ENCODE results near the gene OXSR1. TPM values are rescaled to one million over a fixed set of nuclear protein-coding genes. Genes with fewer than 3 reads are reported as not detected.

OXSR1 gene
- total and polyA plus RNA-seq, 2 of the 13 experiments (the other 11 are each of a cell fraction or from before 2014, with no cell fraction given): 27.4 to 32.6 TPM

GRCh38 chr3:38116471-38117162 lies 48.7 kb upstream of the OXSR1 start (continued):
- TF ChIP-seq SNAPC5 (CRISPR knock-in tag; IDR thresholded peaks at IDR 0.05; ENCODE audit: borderline replicate concordance) (0 out of 2 replicates have a peak, but pooled peaks have one; percentile 31), ZNF607 (CRISPR knock-in tag; IDR thresholded peaks at IDR 0.05; ENCODE audit: borderline replicate concordance) (no peak), HDAC1 (CRISPR knock-in tag; IDR thresholded peaks at IDR 0.05) (no peak), CC2D1A (CRISPR knock-in tag; IDR thresholded peaks at IDR 0.05) (no peak), NFE2L1 (CRISPR knock-in tag; IDR thresholded peaks at IDR 0.05; ENCODE audit: borderline replicate concordance) (no peak), CBX5 (CRISPR knock-in tag; IDR thresholded peaks at IDR 0.05; ENCODE audit: borderline replicate concordance) (no peak), FOXP1 (IDR thresholded peaks at IDR 0.05) (no peak), FOXP1 (CRISPR knock-in tag; IDR thresholded peaks at IDR 0.05) (no peak), ZBTB43 (CRISPR knock-in tag; conservative IDR thresholded peaks at IDR 0.05) (no peak), ZFP1 (CRISPR knock-in tag; IDR thresholded peaks at IDR 0.05) (no peak), ATF4 (CRISPR knock-in tag; IDR thresholded peaks at IDR 0.05) (no peak), TOE1 (CRISPR knock-in tag; IDR thresholded peaks at IDR 0.05) (no peak), SATB2 (CRISPR knock-in tag; IDR thresholded peaks at IDR 0.05) (no peak), TIGD3 (CRISPR knock-in tag; IDR thresholded peaks at IDR 0.05; ENCODE audit: borderline replicate concordance) (no peak), ZBTB39 (CRISPR knock-in tag; IDR thresholded peaks at IDR 0.05) (0 out of 2 replicates have a peak, but pooled peaks have one; percentile 2), ZNF512B (CRISPR knock-in tag; IDR thresholded peaks at IDR 0.05; ENCODE audit: borderline replicate concordance) (0 out of 2 replicates have a peak, but pooled peaks have one; percentile 55)
